GM10248 (cell line): ENCODE measurements around the gene DNAJC7.
"Not testable (repeated sequence)": the region's sequence is repeated elsewhere in the genome, so short reads cannot be mapped to it uniquely, and the experiment has no call there.

Experiments used
- CTCF ChIA-PET: fragments of 300-600 bp; sonication (Branson Sonifier 250); formaldehyde crosslinking; extraction: SDS; loops from one replicate; lab custom pipeline; 2021; ENCODE audit warnings: antibody characterized with exemption; lab: Yijun Ruan, JAX
- POLR2A ChIA-PET: fragments of 350-650 bp; sonication (Branson Sonifier 250); formaldehyde crosslinking; extraction: SDS; loops from one replicate; lab custom pipeline; 2020; ENCODE audit warnings: antibody characterized with exemption; lab: Yijun Ruan, JAX
- DNase-seq: peaks from one replicate; pipeline ENCODE4 v3.0.0; 2012; ENCODE audit errors: extremely low spot score
- TF ChIP-seq, protein P1 (sequence below): IDR thresholded peaks from 2 replicates; pipeline ENCODE4 v1.5.1; 2012; ENCODE audit warnings: mild to moderate bottlenecking, low read depth; ENCODE audit errors: extremely low read depth, missing control alignments, control extremely low read depth

Gene DNAJC7

DNA sequence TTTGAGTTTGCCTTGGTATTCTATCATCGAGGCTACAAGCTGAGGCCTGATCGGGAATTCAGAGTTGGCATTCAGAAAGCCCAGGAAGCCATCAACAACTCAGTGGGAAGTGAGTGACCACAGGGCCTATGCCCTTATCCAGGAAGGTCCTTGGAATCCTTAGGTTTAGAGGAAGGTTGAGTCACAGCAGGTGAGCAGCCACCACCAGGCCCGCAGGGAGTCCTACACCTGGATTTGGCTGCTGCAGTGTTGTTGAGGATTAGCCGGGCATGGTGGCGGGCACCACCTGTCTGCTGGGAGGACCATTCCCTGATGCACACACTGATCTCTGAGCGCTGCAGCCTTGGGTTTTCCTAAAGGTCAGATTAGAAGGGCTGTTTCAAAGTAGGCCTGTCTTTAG, 81.6 kb downstream of the DNAJC7 start:
- DNase-seq = no peak
- POLR2A ChIA-PET = no interaction called here

DNA sequence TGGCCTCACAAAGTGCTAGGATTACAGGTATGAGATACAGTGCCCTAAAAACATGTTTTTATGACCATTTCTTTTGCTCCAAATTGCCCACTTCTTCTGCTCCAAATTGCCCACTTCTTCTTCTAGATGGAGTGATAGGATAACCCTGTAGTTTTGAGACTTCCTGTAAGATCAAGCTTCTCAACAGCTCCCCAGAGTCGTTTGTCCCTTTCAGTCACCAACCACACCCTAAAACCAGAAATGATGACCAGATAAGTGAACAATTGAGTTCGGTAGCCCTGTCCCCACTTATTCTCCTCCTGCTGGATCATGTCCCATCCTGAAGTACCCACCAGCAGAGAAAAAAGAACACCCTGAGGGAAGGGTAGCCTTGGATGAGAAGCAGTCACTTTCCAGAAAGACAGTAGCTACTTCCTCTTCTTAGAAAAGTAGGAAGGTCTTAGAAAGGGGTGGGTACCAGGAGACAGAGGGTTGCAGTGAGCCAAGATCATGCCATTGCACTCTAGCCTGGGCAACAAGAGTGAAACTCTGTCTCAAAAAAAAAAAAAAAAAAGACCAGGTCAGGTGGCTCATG, 84.3 kb downstream of the DNAJC7 start:
- no peak for DNase-seq
- CTCF ChIA-PET = no interaction called here
- TF ChIP-seq, protein P1, sequence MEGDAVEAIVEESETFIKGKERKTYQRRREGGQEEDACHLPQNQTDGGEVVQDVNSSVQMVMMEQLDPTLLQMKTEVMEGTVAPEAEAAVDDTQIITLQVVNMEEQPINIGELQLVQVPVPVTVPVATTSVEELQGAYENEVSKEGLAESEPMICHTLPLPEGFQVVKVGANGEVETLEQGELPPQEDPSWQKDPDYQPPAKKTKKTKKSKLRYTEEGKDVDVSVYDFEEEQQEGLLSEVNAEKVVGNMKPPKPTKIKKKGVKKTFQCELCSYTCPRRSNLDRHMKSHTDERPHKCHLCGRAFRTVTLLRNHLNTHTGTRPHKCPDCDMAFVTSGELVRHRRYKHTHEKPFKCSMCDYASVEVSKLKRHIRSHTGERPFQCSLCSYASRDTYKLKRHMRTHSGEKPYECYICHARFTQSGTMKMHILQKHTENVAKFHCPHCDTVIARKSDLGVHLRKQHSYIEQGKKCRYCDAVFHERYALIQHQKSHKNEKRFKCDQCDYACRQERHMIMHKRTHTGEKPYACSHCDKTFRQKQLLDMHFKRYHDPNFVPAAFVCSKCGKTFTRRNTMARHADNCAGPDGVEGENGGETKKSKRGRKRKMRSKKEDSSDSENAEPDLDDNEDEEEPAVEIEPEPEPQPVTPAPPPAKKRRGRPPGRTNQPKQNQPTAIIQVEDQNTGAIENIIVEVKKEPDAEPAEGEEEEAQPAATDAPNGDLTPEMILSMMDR = no peak
- POLR2A ChIA-PET = interaction anchor here (1.2 kb wide), 1 partner anchor 33 kb away, joined by 14 read pairs; no protein-coding TSS in a partner anchor

More for the DNA sequence above, 81.6 kb downstream of the DNAJC7 start:
- TF ChIP-seq, protein P1 = no peak
- CTCF ChIA-PET = no interaction called here

DNA sequence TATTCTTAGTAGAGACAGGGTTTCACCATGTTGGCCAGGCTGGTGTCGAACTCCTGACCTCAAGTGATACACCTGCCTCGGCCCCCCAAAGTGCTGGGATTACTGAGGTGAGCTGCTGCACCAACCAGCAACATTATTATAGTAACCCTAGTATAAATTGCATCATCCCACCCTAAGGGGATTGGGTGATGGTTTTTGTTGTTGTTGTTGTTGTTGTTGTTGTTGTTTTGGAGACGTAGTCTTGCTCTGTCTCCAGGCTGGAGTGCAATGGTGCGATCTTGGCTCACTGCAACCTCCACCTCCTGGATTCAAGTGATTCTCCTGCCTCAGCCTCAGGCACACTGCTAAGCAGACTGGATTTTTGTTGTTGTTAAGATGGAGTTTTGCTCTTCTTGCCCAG, 85.5 kb downstream of the DNAJC7 start:
- CTCF ChIA-PET = interaction anchor here (1.8 kb wide), 1 partner anchor 33 kb away, joined by 5 read pairs; no protein-coding TSS in a partner anchor
- POLR2A ChIA-PET, DNase-seq: not testable (repeated sequence)

DNA sequence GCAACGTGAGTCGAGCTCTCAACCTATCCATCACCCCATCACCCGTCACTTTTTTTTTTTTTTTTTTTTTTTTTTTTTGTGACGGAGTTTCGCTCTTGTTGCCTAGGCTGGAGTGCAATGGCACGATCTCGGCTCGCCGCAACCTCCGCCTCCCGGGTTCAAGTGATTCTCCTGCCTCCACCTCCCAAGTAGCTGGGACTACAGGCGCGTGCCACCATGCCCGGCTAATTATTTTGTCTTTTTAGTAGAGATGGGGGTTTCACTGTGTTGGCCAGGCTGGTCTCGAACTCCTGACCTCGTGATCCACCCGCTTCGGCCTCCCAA, 86.4 kb downstream of the DNAJC7 start:
- ChIA-PET CTCF (interaction anchor here (0.7 to 2.4 kb wide), 11 partner anchors 8 to 348 kb away, joined by 3 to 13 read pairs (median 4); partner anchors contain the start of gene ACLY), POLR2A (interaction anchor here (0.6 to 1.3 kb wide), 4 partner anchors 10 to 66 kb away, joined by 5 to 12 read pairs (median 8); partner anchors contain the start of genes ACLY, CNP and KLHL11)
- not testable (repeated sequence) for DNase-seq

DNA sequence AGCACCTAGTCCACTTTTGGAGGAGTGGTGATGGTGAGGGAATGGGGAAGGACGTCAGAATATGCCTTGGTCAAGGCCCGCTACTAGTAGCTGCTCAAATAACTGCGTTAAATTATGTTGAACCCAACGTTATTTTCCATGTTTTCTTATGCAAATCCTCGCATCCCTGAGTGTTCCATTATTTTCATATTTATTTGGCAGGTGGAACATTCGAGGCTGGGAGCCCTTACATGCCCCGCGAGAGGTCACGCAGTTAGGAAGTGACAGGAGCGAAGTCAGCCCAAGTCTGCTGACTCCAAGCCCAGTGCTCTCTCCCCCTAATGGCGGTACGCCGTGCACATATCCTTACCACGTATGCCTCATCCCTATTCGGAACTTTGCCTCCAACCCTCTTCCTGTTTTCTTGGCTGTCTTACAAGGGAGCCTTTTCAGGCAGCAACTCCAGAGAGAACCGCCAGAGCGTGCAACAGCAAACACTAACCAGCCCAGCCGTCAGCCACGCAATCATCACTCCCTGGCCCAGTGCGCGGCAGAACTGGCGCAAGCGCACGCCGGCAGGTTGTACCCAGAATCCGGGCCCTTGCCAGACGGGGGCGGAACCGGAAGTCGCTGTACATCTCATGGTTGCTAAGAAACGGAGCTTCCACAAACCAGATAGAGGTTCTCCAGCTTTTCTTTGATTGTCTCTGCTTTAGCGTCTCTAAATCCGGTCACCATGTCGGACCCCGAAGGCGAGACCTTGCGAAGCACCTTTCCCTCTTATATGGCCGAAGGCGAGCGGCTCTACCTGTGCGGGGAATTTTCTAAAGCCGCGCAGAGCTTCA, 87.0 kb downstream of the DNAJC7 start, which contains the start of gene ODAD4:
ODAD4 (plus strand) TSS at position 609 of the 824 bp plus-strand sequence; CDS start at position 716, 107 bp downstream.
- ChIA-PET POLR2A (interaction anchor here (0.6 to 1.3 kb wide), 4 partner anchors 9 to 65 kb away, joined by 5 to 12 read pairs (median 8); partner anchors contain the start of genes ACLY, CNP and KLHL11), CTCF (interaction anchor here (0.7 to 2.4 kb wide), 12 partner anchors 8 to 349 kb away, joined by 3 to 13 read pairs (median 4); partner anchors contain the start of gene ACLY)
- DNase-seq = peak; percentile 96
- TF ChIP-seq, protein P1 = no peak

DNA sequence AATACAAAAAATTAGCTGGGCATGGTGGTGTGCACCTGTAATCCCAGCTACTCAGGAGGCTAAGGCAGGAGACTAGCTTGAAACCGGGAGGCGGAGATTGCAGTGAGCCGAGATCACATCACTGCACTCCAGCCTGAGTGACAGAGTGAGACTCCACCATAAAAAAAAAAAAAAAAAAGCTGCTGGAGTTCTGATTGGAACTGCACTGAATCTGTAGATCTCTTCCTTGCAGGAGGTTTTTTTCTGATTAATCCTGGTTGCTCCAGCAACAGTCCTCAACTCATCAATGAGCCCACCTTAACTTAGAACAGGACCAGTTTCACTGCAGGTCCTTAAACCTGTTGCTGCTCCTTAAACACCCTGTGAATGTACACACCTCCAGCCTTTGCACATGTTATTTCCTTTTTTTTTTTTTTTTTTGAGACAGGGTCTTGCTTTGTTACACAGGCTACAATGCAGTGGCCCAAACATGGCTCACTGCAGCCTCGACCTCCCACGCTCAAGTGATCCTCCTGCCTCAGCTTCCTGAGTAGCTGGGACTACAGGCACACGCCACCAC, 88.5 kb downstream of the DNAJC7 start:
- POLR2A ChIA-PET = interaction anchor here (0.6 kb wide), 1 partner anchor 138 kb away, joined by 3 read pairs; no protein-coding TSS in a partner anchor
- TF ChIP-seq, protein P1 = no peak
- no peak for DNase-seq
- CTCF ChIA-PET = interaction anchor here (1.1 to 2.4 kb wide), 3 partner anchors 11 to 191 kb away, joined by 3 to 13 read pairs (median 3); partner anchors contain the start of gene ACLY
